Head of caudate nucleus (tissue), 42 donors: ENCODE results near the gene TMEM231.
"Not testable (repeated sequence)": the region's sequence is repeated elsewhere in the genome, so short reads cannot be mapped to it uniquely, and the experiment has no call there.

ENCODE experiments used
- DNase-seq, 42 donors: peaks; one replicate each; pipeline versions ENCODE4 v3.0.0 to v3.0.0-alpha.2; 2020 to 2021; ENCODE audit warnings: mixed read lengths in 7 of 42
- intact Hi-C: fragments of 100-400 bp; cut with DNase I; formaldehyde crosslinking; loops from one replicate; pipeline ENCODE4 v1.15.0; 2022

Gene TMEM231

GRCh38 chr16:75502916-75503605 is 53.0 kb downstream of the TMEM231 start:
- no peak for DNase-seq
- intact Hi-C loops, result no loop called here

GRCh38 chr16:75501820-75502219 is 54.2 kb downstream of the TMEM231 start:
- DNase-seq, result peak in 8 of 42 donors; percentile 13 to 52 (median 32)
- intact Hi-C loops, result not testable (repeated sequence)

GRCh38 chr16:75501359-75501758 is 54.7 kb downstream of the TMEM231 start:
- no peak for DNase-seq
- intact Hi-C loops, result no loop called here

- intact Hi-C loops, result not testable (repeated sequence)
- peak in 41 of 42 donors; percentile 47 to 94 (median 87) for DNase-seq
These were observed 57.3 kb downstream of the TMEM231 start for GRCh38 chr16:75498605-75499322.

- intact Hi-C loops, result no loop called here
These were observed 58.5 kb downstream of the TMEM231 start for GRCh38 chr16:75497558-75497957.

GRCh38 chr16:75495076-75495674 is 60.9 kb downstream of the TMEM231 start, which contains the start of gene CHST6:
Gene CHST6 (minus strand): TSS chr16:75495441. CDS start chr16:75479828, 15,613 bp downstream.
- DNase-seq, result peak; percentile 44 to 90 (median 81)
- intact Hi-C loops, result no loop called here

More at GRCh38 chr16:75497558-75497957, 58.5 kb downstream of the TMEM231 start:
- DNase-seq, result peak in 4 of 42 donors; percentile 13 to 60 (median 49)

GRCh38 chr16:75494661-75495075 is 61.4 kb downstream of the TMEM231 start:
- DNase-seq, result peak in 33 of 42 donors; percentile 11 to 69 (median 29)
- intact Hi-C loops, result no loop called here

GRCh38 chr16:75494184-75494583 is 61.9 kb downstream of the TMEM231 start:
- DNase-seq, result peak in 4 of 42 donors; percentile 19 to 34 (median 20)
- intact Hi-C loops, result no loop called here

- DNase-seq, result peak; percentile 51 to 91 (median 81)
- intact Hi-C loops, result no loop called here
These were observed 64.2 kb downstream of the TMEM231 start for GRCh38 chr16:75491876-75492275.

- intact Hi-C loops, result no loop called here
- DNase-seq, result no peak
These were observed 67.7 kb downstream of the TMEM231 start for GRCh38 chr16:75488322-75488721.
